Coronary artery (tissue), 2 donors: ENCODE results near the gene TCFL5.

Experiments used
- DNase-seq: peaks from one replicate; pipeline ENCODE4 v3.0.0-alpha.2; 2017; ENCODE audit warnings: low spot score
- H3K27ac ChIP-seq, 2 donors: fragments of 200-600 bp; sonication (generic); one replicate each; pipeline ENCODE4 v1.5.1; 2016 to 2019
- H3K4me3 ChIP-seq: fragments of 200-600 bp; sonication (generic); 2 replicates; pipeline ENCODE4 v1.5.1; 2016; ENCODE audit warnings: mild to moderate bottlenecking, moderate library complexity
- CTCF ChIP-seq: fragments of 200-600 bp; sonication (generic); IDR thresholded peaks from one replicate; pipeline ENCODE4 v1.5.1; 2019; ENCODE audit warnings: antibody characterized with exemption

Gene TCFL5

GRCh38 chr20:62820208-62820961 lies 41.2 kb downstream of the TCFL5 start:
- TF ChIP-seq CTCF, result no peak
- DNase-seq, result no peak
- Histone ChIP-seq H3K4me3 (no peak overlapping the region), H3K27ac (peak overlapping the region in 1 of 2 donors; percentile 63)

- peak overlapping the region in 1 of 2 donors; percentile 63 for H3K27ac ChIP-seq
- no peak for TF ChIP-seq CTCF
- DNase-seq, result no peak
- H3K4me3 ChIP-seq, result peak overlapping the region; percentile 37
Measured at GRCh38 chr20:62819494-62820174, 42.0 kb downstream of the TCFL5 start.

GRCh38 chr20:62818592-62819493 lies 42.8 kb downstream of the TCFL5 start:
- no peak for DNase-seq
- TF ChIP-seq CTCF, result no peak
- peak overlapping the region in 1 of 2 donors; percentile 63 for H3K27ac ChIP-seq
- peak overlapping the region; percentile 37 for H3K4me3 ChIP-seq

- Histone ChIP-seq H3K4me3 (peak overlapping the region; percentile 71), H3K27ac (peak overlapping the region in 1 of 2 donors; percentile 63)
- DNase-seq, result no peak
- TF ChIP-seq CTCF, result no peak
Measured at GRCh38 chr20:62817975-62818591, 43.5 kb downstream of the TCFL5 start.

GRCh38 chr20:62816884-62817873 lies 44.4 kb downstream of the TCFL5 start, which contains the start of gene COL9A3:
Gene COL9A3, plus strand, starts transcription at chr20:62817050. Its CDS starts 15 bp downstream, at chr20:62817065.
- TF ChIP-seq CTCF, result no peak
- Histone ChIP-seq H3K27ac (peak within 1 kb of the TSS in 1 of 2 donors; percentile 63), H3K4me3 (peak within 1 kb of the TSS; percentile 71)
- no peak for DNase-seq
